Fibroblast of skin of left biceps (primary cell): ENCODE data around the gene SYNJ1.
"Not testable (repeated sequence)": the region's sequence is repeated elsewhere in the genome, so short reads cannot be mapped to it uniquely, and the experiment has no call there.

Experiments
- DNase-seq, 2 experiments: peaks; one replicate each; pipeline ENCODE4 v3.0.0-alpha.2; 2013; ENCODE audit warnings: low read depth in 2 of 2

Gene SYNJ1

GRCh38 chr21:32727687-32728455 lies at the start of gene SYNJ1:
Gene SYNJ1, minus strand, starts transcription at chr21:32728013. Its CDS starts 1,118 bp downstream, at chr21:32726895.
- peak; percentile 79 to 82 for DNase-seq

- no peak for DNase-seq
These were observed 49.5 kb upstream of the SYNJ1 start for GRCh38 chr21:32777269-32777668.

- no peak for DNase-seq
These were observed 48.9 kb upstream of the SYNJ1 start for GRCh38 chr21:32776743-32777142.

- DNase-seq = not testable (repeated sequence)
These were observed 45.2 kb upstream of the SYNJ1 start for GRCh38 chr21:32773048-32773344.

- no peak for DNase-seq
These were observed 44.7 kb upstream of the SYNJ1 start for GRCh38 chr21:32772281-32773047.

- peak; percentile 4 to 15 for DNase-seq
These were observed 43.2 kb upstream of the SYNJ1 start for GRCh38 chr21:32770871-32771523.

GRCh38 chr21:32768530-32768929 lies 40.7 kb upstream of the SYNJ1 start:
- no peak for DNase-seq

GRCh38 chr21:32765058-32765457 lies 37.2 kb upstream of the SYNJ1 start:
- no peak for DNase-seq

GRCh38 chr21:32764186-32764585 lies 36.4 kb upstream of the SYNJ1 start:
- no peak for DNase-seq

- no peak for DNase-seq
These were observed 30.0 kb upstream of the SYNJ1 start for GRCh38 chr21:32757804-32758203.

- DNase-seq = no peak
These were observed 28.3 kb upstream of the SYNJ1 start for GRCh38 chr21:32756096-32756495.

GRCh38 chr21:32753818-32754585 lies 26.2 kb upstream of the SYNJ1 start:
- DNase-seq = no peak

GRCh38 chr21:32750405-32750804 lies 22.6 kb upstream of the SYNJ1 start:
- DNase-seq = no peak

GRCh38 chr21:32749662-32750061 lies 21.8 kb upstream of the SYNJ1 start:
- no peak for DNase-seq

GRCh38 chr21:32748529-32748928 lies 20.7 kb upstream of the SYNJ1 start:
- DNase-seq = no peak

- no peak for DNase-seq
These were observed 19.6 kb upstream of the SYNJ1 start for GRCh38 chr21:32747396-32747795.

- not testable (repeated sequence) for DNase-seq
These were observed 18.9 kb upstream of the SYNJ1 start for GRCh38 chr21:32746711-32747110.

- DNase-seq = no peak
These were observed 14.6 kb upstream of the SYNJ1 start for GRCh38 chr21:32742396-32742795.

- DNase-seq = no peak
These were observed 13.5 kb upstream of the SYNJ1 start for GRCh38 chr21:32741336-32741735.

- DNase-seq = no peak
These were observed 12.1 kb upstream of the SYNJ1 start for GRCh38 chr21:32739946-32740345.

- not testable (repeated sequence) for DNase-seq
These were observed 8.3 kb upstream of the SYNJ1 start for GRCh38 chr21:32736083-32736482.

GRCh38 chr21:32735524-32735923 lies 7.7 kb upstream of the SYNJ1 start:
- DNase-seq = no peak
